HepG2 (cell line): ENCODE data around the gene ABTB2. TPM values are rescaled to one million over a fixed set of nuclear protein-coding genes. Genes with fewer than 3 reads are reported as not detected.
A peak's percentile ranks its signal among the peaks of the same experiment; 100 is the strongest.

ENCODE experiments used
- EED ChIP-seq: sonication (generic); formaldehyde crosslinking; IDR thresholded peaks from 2 replicates; pipeline ENCODE4 v1.5.0; 2020; ENCODE audit warnings: mild to moderate bottlenecking, missing genetic modification reagents
- HINFP ChIP-seq: sonication (generic); formaldehyde crosslinking; IDR thresholded peaks from 2 replicates; pipeline ENCODE4 v1.4.0; 2020; ENCODE audit warnings: low read depth, mild to moderate bottlenecking, missing genetic modification reagents
- KAT8 ChIP-seq: IDR thresholded peaks from 2 replicates; pipeline ENCODE4 v1.6.1; 2016; ENCODE audit warnings: missing genetic modification reagents, missing compliant biosample characterization
- MED13 ChIP-seq: sonication (generic); formaldehyde crosslinking; IDR thresholded peaks from 2 replicates; pipeline ENCODE4 v1.5.0; 2020; ENCODE audit warnings: missing genetic modification reagents
- MYNN ChIP-seq: sonication (generic); formaldehyde crosslinking; IDR thresholded peaks from 2 replicates; pipeline ENCODE4 v1.4.0; 2020; ENCODE audit warnings: mild to moderate bottlenecking, low read depth, missing genetic modification reagents
- ZFP36 ChIP-seq: fragments of 150-350 bp; IDR thresholded peaks from 2 replicates; pipeline ENCODE4 v1.6.1; 2018; ENCODE audit warnings: borderline replicate concordance, low read length, low read depth; ENCODE audit not compliant: partially characterized antibody
- ZNF142 ChIP-seq: sonication (generic); formaldehyde crosslinking; IDR thresholded peaks from 2 replicates; pipeline ENCODE4 v1.4.0; 2020; ENCODE audit warnings: missing genetic modification reagents
- ZNF281 ChIP-seq: sonication (generic); formaldehyde crosslinking; IDR thresholded peaks from 2 replicates; pipeline ENCODE4 v1.4.0; 2020; ENCODE audit warnings: missing genetic modification reagents, borderline replicate concordance
- ZNF747 ChIP-seq: sonication (generic); formaldehyde crosslinking; IDR thresholded peaks from 2 replicates; pipeline ENCODE4 v1.8.1; 2023; ENCODE audit warnings: missing genetic modification reagents, mild to moderate bottlenecking, borderline replicate concordance
- ZNF749 ChIP-seq: sonication (generic); formaldehyde crosslinking; IDR thresholded peaks from 2 replicates; pipeline ENCODE4 v1.8.0; 2022; ENCODE audit warnings: mild to moderate bottlenecking, missing genetic modification reagents, moderate library complexity, borderline replicate concordance
- polyA plus RNA-seq, 8 experiments: library from polyadenylated mRNA; depleted of rRNA in 3 of 8; stranded (reverse) in 7 of 8; unstranded in 1 of 8; fragments of >200 nt; fragmentation: Illumina TruSeq in 4 of 8; extraction: Trizol in 4 of 8; gene quantifications; 2 replicates each; pipeline versions ENCODE4 v1.2.1 to v1.2.3, GENCODE V29; 2011 to 2016; ENCODE audit warnings: low read depth in 4 of 8, missing spikeins in 1 of 8, mixed read lengths in 1 of 8; ENCODE audit not compliant: insufficient read depth in 1 of 8
- total RNA-seq, 5 experiments: library from RNA; depleted of rRNA; stranded (reverse); fragments of >200 nt; fragmentation: Illumina TruSeq; extraction: Trizol; gene quantifications; 2 replicates each; pipeline ENCODE4 v1.2.3, GENCODE V29; 2016; ENCODE audit warnings: low read depth in 1 of 5

Gene ABTB2
- total and polyA plus RNA-seq, 2 of the 13 experiments (the other 11 are each of a cell fraction or from before 2014, with no cell fraction given): 5.1 to 15.4 TPM

GRCh38 chr11:34105079-34105956, 252.5 kb downstream of the ABTB2 start, which contains the start of gene NAT10 (continued):
- peak; percentile 31; the same call in 1 of the 2 replicates for TF ChIP-seq ZNF281 (CRISPR knock-in tag)
- TF ChIP-seq ZFP36: no peak
- TF ChIP-seq KAT8 (CRISPR knock-in tag): peak; percentile 99
- peak; percentile 89 for TF ChIP-seq ZNF747 (CRISPR knock-in tag)
- peak; percentile 33; the same call in 1 of the 2 replicates for TF ChIP-seq HINFP (CRISPR knock-in tag)
- TF ChIP-seq EED (CRISPR knock-in tag): peak; percentile 86; the same call in 1 of the 2 replicates
- TF ChIP-seq ZNF749 (CRISPR knock-in tag): no peak; the same call in 1 of the 2 replicates
- TF ChIP-seq MYNN (CRISPR knock-in tag): no peak
- TF ChIP-seq MED13 (CRISPR knock-in tag): peak; percentile 47; the same call in 1 of the 2 replicates
- no peak; the same call in 1 of the 2 replicates for TF ChIP-seq ZNF142 (CRISPR knock-in tag)
